ENCODE data around the gene BCL2L11.

The BCL2L11 gene

GRCh38 chr2:111171337-111171930, 50.7 kb downstream of the BCL2L11 start:
- DNase-seq = no peak

GRCh38 chr2:111172666-111173065, 52.0 kb downstream of the BCL2L11 start:
- no peak for DNase-seq

- DNase-seq = no peak
Measured at GRCh38 chr2:111173338-111173737, 52.6 kb downstream of the BCL2L11 start.

GRCh38 chr2:111173856-111174255, 53.1 kb downstream of the BCL2L11 start:
- no peak for DNase-seq

- DNase-seq = no peak
Measured at GRCh38 chr2:111175615-111176014, 54.9 kb downstream of the BCL2L11 start.

- DNase-seq = no peak
Measured at GRCh38 chr2:111176388-111176787, 55.7 kb downstream of the BCL2L11 start.

- DNase-seq = no peak
Measured at GRCh38 chr2:111176867-111177266, 56.2 kb downstream of the BCL2L11 start.

GRCh38 chr2:111178296-111178695, 57.6 kb downstream of the BCL2L11 start:
- DNase-seq = no peak

GRCh38 chr2:111178730-111179405, 58.2 kb downstream of the BCL2L11 start:
- DNase-seq = no peak

- no peak for DNase-seq
Measured at GRCh38 chr2:111182121-111182520, 61.4 kb downstream of the BCL2L11 start.

GRCh38 chr2:111182740-111183139, 62.0 kb downstream of the BCL2L11 start:
- DNase-seq = no peak

GRCh38 chr2:111184725-111185310, 64.1 kb downstream of the BCL2L11 start:
- peak; percentile 16 for DNase-seq

- no peak for DNase-seq
Measured at GRCh38 chr2:111185361-111186022, 64.8 kb downstream of the BCL2L11 start.

GRCh38 chr2:111186121-111186715, 65.5 kb downstream of the BCL2L11 start:
- DNase-seq = no peak

- no peak for DNase-seq
Measured at GRCh38 chr2:111186933-111187332, 66.2 kb downstream of the BCL2L11 start.

GRCh38 chr2:111188681-111189080, 68.0 kb downstream of the BCL2L11 start:
- no peak for DNase-seq

- DNase-seq = no peak
Measured at GRCh38 chr2:111189106-111189505, 68.4 kb downstream of the BCL2L11 start.

- no peak for DNase-seq
Measured at GRCh38 chr2:111190816-111191540, 70.3 kb downstream of the BCL2L11 start.

GRCh38 chr2:111191877-111192276, 71.2 kb downstream of the BCL2L11 start:
- no peak for DNase-seq

- DNase-seq = no peak
Measured at GRCh38 chr2:111192776-111193368, 72.2 kb downstream of the BCL2L11 start.

GRCh38 chr2:111194835-111195621, 74.3 kb downstream of the BCL2L11 start:
- no peak for DNase-seq

- DNase-seq = no peak
Measured at GRCh38 chr2:111196435-111196834, 75.7 kb downstream of the BCL2L11 start.

Measured in NCI-H446 treated with DMSO at 0.1 percent for 48 hours (cell line).